Kidney capillary endothelial cell (primary cell): ENCODE data around the gene SNX5.

Experiments used
- DNase-seq: peaks from one replicate; pipeline ENCODE4 v3.0.0-alpha.2; 2018; ENCODE audit warnings: low spot score

SNX5 gene

DNA sequence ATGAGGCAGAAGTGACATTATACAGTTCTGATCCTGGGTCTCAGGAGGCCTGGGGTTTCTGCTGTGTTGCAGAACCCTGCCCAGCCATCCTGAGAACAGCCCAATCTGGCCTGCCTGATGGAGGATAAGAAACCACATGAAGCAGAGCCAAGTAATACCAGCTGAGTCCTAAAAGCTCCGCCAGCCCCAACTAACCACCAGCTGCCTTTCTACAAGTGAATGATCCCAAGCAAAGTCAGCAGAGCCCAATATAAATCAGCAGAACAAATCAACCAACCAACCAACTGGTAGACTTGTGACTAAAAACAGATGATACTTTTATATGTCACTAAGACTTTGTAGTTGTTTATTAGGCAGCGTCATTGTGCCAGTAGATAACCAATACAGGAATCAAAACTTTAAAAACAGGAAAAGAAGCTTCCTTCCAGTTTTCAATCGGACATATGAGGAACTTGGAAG lies 52.1 kb downstream of the SNX5 start:
- DNase-seq, result no peak

DNA sequence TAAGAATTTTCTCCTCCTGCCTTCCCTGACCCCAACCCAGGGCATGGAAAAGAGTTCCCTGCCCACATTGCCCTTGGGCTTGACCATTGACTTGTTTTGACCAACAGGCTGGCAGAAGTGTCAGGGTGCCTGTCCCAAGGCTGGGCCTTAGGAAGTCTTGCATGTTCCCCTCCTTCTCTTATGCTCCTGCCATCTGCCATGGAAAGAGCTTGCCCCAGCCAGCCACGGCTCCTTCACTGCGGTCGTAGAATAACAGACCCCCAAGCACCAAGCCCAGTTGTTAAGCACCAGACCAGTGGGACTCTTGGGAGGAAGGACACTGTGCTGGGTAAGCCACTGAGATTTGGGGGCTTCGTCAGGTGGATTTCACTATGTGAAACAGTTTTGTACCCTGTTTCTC lies 53.6 kb downstream of the SNX5 start:
- DNase-seq, result no peak

DNA sequence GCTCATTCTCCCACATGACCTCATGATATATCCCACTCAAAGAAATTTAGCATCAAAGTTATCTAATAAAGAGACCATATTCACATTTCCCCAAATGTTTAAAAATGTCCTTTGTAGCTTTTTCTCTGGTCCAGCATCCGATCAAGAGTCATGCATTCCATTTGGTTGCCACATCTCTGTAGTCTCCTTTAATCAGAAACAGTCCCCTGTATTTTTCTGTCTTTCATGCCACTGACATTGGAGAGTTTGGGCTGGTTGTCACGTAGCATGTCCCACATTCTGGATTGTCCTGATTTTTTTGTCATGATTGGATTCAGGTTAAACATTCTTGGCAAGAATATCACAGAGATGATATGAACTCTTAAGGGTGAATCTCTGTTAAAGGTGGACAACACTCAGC lies 55.7 kb downstream of the SNX5 start:
- DNase-seq, result no peak

DNA sequence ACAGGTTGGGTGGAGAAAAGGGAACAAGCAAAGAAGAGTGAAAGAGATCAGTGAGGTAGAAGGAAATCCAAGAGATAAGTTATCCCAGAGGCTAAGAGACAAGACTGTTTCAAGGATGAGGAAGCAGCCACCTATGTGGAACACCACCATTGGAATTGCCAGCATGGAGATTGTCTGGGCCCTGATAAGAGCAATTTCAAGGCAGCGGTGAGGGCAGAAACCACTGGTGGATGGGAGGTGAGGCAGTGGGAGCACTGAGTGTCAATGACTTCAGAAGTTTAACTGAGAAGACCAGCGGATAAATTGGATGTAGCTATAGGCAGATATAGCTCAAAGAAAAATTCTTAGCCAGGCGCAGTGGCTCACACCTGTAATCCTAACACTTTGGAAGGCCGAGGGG lies 56.7 kb downstream of the SNX5 start:
- DNase-seq, result no peak

DNA sequence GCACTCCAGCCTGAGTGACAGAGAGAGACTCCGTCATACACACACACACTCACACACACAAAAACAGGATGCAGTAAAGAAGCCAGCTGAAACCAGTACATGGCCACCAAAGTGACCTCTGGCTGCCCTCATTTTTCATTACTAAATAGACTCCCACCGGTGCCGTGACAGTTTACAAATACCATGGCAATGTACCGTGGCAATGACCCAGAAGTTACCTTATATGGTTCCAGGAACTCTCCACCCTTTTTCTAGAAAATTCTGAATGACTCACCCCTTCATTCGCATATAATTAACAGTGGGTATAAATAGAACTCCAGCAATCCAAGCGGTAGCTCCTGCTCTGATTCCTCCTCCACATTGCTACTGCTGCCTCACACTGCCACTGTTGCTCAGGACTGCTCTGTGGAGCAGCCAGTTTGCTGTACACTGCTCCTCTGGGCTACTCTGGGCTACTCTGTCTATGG lies 57.7 kb downstream of the SNX5 start:
- DNase-seq, result peak; percentile 70

DNA sequence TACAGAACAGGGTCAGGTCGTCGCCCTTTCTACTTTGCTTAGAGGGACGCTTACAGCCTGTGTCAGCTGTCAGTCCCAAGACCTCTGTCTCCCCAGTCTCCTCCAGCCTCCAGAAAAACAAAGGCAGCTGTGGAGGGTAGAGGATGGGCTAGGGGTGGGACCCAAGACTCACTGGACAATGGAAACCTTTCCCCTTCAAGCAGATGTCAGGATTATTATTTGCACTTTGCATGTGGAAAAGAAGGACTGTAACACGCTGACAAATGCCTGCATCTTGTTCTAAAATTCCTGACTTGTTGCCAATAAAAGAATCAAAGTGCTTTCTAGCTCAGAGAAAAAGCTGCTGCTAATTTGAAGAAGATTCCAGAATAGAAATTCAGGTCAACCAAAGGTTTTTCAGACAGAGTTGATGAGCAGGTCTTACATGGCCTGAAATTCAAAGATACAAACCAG lies 58.7 kb downstream of the SNX5 start:
- DNase-seq, result no peak

DNA sequence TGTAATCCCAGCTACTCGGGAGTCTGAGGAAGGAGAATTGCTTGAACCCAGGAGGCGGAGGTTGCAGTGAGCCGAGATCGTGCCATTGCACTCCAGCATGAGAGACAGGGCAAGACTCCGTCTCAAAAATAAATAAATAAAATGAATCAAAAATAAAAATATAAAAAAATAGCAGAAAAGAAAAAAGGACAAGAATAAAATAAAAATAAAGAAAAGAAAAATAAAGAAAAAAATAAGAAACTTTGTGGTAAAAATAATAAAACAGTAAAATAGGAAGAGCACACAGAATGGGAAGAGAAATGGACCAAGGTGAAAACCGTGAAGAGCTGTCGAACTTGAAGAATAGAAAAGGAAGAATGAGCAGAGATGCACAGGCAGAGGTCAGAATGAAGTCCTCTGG lies 63.0 kb downstream of the SNX5 start:
- DNase-seq, result no peak

DNA sequence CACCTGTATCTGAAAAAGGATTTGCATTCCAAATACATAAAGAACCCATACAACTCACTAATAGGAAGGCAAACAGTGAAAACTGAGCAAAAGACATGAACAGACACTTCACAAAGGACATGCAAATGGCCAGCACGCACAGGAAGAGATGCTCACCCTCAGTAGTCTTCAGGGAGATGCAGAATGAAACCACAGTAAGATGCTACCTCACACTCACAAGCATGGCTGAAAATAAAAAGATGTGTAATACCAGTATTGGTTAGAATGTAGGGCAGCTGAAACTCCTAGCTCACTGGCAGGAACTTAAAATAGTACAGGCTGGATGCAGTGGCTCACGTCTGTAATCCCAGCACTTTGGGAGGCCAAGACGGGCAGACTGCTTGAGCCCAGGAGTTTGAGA lies 64.6 kb downstream of the SNX5 start:
- no peak for DNase-seq

DNA sequence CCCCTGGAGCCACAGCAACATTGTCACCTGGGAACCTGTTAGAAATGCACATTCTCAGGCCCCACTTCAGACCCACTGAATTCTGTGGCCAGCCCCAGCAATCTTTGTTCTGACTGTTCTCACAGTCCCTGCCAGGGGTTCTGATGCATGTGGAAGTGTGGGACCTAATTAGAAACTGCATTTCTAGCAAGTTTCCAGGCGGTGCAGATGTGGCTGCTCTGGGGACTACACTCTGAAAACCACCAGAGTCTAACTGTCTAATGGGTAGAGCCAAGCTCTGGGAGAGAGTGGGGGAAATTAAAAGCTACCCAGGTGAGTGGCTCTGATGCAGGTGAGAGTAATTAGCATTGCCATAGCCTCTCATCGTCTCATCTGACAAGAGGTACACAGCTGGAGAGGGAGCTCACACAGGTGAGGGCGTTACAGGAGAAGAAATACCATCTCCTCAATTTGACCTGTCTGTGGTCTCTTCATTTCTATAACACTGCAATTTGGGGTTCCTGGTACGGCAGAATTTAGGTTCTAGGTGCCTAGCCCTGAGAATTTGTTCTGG lies 66.0 kb downstream of the SNX5 start:
- no peak for DNase-seq

DNA sequence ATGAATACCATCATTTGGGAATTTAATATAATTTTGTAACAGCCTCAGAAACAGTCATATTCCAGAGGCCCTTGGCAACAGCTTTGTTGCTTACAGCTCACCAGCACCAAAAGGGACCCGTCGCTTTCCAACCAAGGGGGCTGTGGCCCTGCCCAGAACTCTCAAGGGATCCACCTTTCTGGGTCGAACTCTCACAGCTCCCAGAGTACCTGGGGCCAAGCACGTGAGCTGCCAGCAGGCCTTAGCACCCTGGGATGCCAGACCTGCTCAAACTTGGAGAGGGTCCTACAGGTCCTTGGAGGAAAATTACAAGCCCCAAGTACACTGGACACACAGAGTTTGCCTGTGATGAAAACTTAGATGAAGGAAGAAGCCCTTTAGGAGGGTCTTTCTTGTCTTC lies 66.6 kb downstream of the SNX5 start:
- no peak for DNase-seq

DNA sequence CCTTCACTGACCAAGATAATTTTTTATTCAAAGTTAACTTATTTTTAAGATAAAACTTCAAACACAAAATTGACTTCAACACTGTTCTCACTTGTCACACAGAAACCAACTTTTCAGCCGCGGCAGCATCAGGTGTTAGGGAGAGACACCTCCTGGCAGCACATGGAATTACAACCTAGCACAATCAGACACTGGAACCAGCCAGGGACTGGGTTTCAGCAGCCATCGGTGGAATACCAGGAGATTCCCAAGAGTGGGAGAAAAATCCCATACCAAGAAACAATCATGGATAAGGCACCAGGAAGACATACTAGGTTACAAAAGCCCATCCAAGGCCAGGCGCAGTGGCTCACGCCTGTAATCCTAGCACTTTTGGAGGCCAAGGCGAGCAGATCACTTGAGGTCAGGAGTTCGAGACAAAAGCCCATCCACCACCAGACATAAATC lies 70.0 kb downstream of the SNX5 start:
- peak; percentile 70 for DNase-seq

DNA sequence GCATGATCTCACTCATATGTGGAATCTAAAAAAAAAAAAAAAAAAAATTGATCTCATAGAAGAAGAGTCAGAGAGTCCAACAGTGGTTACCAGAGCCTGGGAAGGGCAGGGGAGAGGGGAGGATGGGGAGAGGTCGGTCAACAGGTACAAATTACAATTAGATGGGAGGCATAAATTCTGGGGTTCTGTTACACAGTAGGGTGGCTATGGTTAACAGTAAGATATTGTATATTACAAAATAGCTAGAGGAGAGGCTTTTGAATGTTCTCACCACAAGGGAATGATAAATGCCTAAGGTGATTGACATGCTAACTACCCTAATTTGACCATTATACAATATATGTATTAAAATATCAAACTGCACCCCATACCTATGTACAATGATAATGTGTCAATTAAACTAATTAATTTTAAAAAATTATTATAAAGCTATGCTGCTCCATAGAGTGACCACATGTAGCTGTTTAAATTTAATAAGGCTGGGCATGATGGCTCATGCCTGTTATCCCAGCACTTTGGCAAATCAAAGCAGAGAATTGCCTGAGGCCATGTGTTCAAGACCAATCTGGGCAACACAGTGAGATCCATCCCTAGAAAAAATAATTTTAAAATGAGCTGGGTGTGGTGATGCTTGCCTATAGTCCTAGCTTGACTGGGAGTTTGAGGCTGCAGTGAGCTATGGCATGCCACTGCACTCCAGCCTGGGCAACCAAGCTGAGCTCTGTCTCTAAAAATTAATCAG lies 70.9 kb downstream of the SNX5 start:
- DNase-seq, result no peak

DNA sequence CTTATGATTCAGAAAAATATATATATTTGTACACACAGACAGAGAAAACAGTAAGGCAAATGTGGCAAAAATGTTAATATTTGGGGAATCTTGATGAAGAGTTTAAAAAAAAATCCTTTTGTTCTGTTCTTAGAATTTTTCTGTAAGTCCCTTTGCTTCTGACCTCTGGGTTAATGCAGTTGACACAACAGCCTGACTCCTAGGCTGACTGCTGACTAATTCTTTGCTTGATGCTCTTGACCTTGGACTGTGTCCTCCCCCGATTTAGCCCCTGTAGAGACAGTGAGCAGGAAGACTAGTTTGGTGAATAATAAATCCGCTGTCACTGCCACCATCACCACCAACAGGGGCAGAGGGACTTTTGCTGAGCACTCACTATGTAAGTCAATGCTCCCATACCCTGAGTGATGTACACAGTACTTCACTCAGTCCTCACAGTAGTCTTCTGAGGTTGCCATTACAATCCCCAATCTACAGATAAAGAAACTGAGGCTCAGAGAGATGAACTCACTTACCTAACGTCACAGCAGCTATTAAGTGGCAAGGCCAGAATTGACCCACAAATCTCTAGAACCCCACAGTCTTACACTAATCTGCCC lies 71.7 kb downstream of the SNX5 start:
- DNase-seq, result peak; percentile 51

DNA sequence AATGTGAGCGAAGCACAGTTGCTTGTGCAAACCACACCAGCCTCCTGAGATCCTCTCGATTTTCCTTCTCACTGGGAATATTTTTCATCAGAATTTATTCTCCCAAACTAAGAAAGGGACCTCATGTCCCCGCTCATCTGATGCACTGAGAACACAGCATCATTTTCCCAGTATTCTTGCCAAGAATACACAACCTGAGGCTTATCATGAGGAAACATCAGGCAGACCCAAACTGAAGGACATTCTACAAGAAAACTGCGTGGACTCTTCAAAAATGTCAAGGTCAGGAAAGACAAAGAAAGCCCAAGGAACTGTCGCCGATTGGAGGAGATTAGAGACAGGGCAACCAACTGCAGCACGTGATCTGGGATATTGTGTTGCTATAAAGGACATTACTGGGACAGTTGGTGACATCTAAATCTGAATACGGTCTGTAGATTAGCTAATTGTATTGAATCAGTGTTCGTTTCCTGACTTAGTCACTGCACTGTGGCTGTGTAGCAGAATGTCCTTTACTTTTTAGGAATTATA lies 72.3 kb downstream of the SNX5 start:
- DNase-seq, result peak; percentile 68

DNA sequence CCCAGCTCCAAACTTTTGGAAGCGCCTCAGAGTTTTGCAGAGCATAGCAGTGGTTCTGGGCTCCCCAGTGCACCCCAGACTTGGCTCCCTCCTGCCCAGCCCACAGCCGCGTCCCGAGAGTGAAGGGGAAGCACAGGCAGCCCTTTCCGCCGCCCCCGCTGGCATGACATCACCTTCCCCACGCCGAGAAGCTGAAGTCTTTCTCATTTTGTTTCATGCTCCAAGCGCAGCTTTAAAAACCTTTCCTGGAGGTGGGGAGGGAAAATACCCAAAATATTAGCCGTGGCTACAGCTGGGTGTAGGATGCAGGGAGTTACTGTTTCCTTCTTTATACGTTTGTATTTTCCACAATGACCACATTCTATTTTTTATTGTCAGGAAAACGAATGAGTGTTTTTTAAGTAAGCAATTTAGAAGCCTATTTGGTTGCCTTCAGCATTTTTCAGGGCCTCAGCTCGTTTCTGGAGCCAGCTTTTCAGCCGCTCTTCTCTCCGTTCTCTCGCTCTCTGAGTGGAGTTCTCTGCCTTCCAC lies 72.9 kb downstream of the SNX5 start:
- DNase-seq, result peak; percentile 53

DNA sequence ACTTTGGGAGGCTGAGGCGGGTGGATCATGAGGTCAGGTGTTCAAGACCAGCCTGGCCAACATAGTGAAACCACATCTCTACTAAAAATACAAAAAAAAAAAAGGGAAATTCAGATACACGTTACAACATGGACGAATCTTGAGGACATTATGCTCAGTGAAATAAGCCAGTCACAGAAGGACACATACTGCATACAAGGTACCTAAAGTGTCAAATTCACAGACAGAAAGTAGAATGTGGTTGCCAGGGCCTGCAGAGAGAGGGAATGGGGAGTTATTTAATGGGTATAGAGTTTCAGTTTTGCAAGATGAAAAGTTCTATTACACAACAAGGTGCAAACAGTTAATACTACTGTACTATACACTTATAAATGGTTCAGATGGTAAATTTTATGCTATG lies 75.1 kb downstream of the SNX5 start:
- DNase-seq, result no peak

DNA sequence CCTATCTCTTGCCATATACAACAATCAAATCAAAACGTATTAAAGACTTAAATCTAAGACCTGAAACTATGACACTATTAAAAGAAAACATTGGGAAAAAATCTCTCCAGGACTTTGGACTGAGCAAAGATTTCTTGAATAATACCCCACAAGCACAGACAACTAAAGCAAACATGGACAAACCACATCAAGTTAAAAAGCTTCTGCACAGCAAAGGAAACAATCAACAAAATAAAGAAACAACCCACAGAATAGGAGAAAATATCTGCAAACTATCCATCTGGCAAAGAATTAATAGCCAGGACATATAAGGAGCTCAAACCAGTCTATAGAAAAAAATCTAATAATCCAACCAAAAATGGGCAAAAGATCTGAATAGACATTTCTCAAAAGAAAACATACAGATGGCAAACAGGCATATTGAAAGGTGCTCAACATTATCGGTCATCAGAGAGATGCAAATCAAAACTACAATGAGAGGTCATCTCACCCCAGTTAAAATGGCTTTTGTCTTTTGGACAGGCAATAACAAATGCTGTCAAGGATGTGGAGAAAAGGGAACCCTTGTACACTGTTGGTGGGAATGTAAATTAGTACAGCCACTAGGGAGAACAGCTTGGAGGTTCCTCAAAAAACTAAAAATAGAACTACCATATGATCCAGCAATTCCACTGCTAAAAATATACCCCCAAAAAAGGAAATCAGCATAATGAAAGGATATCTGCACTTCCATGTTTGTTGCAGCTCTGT lies 76.2 kb downstream of the SNX5 start:
- no peak for DNase-seq
